ENCODE measurements around the gene DLG2.

Gene DLG2

DNA sequence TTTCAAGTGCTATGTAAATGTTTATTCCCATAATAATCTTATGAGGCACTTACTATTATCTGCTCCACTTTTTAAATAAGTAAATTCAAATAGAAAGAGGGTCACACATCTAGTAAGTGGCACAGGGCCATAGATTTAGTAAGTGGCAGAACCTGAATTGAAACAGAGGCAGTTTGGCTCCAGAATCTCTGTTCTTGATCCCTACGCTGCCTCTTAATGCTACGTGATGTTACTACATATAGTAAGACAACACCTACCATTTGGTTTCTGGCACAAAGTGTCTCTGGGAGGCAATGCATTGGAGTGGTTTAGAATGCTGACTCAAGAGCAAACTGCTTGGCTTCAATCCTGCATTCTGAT, 1018.3 kb downstream of the DLG2 start:
- Histone ChIP-seq H3K4me1 (ENCODE audit: control insufficient read depth, insufficient read depth, low read length) (no peaks in the 10 kb centered on the region), H3K27ac (ENCODE audit: insufficient read depth, low read depth, low read length, poor library complexity, severe bottlenecking) (no peak overlapping the region), H3K27me3 (ENCODE audit: control insufficient read depth, insufficient read depth, low read length, poor library complexity, severe bottlenecking) (no peaks in the 10 kb centered on the region), H3K36me3 (ENCODE audit: control insufficient read depth, insufficient read depth, low read length) (no peaks in the 10 kb centered on the region), H3K4me3 (ENCODE audit: insufficient read depth, low read depth, low read length) (no peak overlapping the region), H3K9me3 (ENCODE audit: control insufficient read depth, low read length) (no peaks in the 10 kb centered on the region)
- 90 to 100% methylated on average over 2 of the region's 2 CpGs for WGBS, 2 experiments

DNA sequence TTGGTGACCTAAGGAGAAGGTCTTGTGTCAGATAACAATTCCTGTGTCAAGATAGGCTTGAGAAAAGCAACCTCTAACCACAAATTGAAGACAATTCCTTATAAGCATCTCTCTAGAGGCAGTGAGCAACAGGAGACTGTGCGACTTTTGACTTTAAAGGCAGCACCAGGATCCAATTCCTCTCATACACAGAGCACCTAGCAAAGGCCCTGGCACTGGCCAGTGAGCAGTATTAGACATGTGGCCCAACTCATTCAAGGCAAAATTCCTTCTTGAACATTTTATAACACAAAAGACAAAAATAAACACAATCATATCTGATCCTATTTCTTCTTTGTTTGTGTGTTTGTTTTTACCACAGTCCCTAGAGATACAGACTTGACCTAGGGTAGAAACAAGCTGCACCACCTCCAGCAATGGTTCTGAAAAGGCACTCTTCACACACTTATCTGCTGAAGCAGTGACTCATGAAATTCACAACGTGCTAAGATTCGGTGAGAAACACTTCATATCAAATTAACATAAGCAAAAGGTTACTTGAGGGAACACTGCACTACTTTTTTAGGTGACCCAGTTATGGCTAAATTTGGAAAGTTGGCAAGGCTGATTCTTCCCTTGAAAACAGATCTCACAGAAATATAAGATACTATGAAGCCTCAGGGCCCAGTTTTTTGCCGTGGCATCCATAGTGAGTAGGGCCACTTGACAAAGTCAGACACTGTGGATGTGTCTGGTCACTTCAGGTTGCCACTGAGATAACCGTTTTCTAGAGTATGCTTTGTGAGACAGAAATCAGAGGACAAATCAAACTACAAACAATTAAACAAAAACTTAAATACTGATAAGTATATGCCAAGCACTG, 1018.9 kb downstream of the DLG2 start:
- no peaks in the 10 kb centered on the region for H3K4me1 ChIP-seq (ENCODE audit: control insufficient read depth, insufficient read depth, low read length)
- H3K27ac ChIP-seq (ENCODE audit: insufficient read depth, low read depth, low read length, poor library complexity, severe bottlenecking): no peak overlapping the region
- WGBS, 2 experiments: 88% methylated on average over 4 to 5 of the region's 5 CpGs
- H3K9me3 ChIP-seq (ENCODE audit: control insufficient read depth, low read length): no peaks in the 10 kb centered on the region
- H3K27me3 ChIP-seq (ENCODE audit: control insufficient read depth, insufficient read depth, low read length, poor library complexity, severe bottlenecking): no peaks in the 10 kb centered on the region
- H3K4me3 ChIP-seq (ENCODE audit: insufficient read depth, low read depth, low read length): no peak overlapping the region
- H3K36me3 ChIP-seq (ENCODE audit: control insufficient read depth, insufficient read depth, low read length): no peaks in the 10 kb centered on the region

DNA sequence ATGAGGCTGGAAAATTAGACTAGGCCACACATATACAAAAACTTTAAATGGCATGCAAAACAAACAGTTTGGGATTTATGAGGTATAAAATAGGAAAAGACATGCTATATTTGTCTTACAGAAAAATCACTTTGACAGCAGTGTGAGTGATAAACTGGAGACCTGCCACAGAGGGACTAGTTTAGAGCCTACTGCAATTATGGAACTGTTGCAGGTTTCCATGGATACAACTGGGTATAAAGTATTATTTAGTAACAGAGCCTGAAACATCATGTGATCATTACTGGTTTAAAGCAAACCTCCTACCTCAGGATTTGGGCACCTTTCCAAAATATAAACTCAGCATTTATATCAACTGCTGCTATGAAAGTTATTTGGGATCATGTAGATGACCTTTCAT, 1032.5 kb downstream of the DLG2 start:
- Histone ChIP-seq H3K4me1 (ENCODE audit: control insufficient read depth, insufficient read depth, low read length) (peaks cover 4% of the 10 kb centered on the region), H3K27me3 (ENCODE audit: control insufficient read depth, insufficient read depth, low read length, poor library complexity, severe bottlenecking) (no peaks in the 10 kb centered on the region), H3K36me3 (ENCODE audit: control insufficient read depth, insufficient read depth, low read length) (no peaks in the 10 kb centered on the region), H3K27ac (ENCODE audit: insufficient read depth, low read depth, low read length, poor library complexity, severe bottlenecking) (no peak overlapping the region), H3K9me3 (ENCODE audit: control insufficient read depth, low read length) (no peaks in the 10 kb centered on the region), H3K4me3 (ENCODE audit: insufficient read depth, low read depth, low read length) (no peak overlapping the region)

DNA sequence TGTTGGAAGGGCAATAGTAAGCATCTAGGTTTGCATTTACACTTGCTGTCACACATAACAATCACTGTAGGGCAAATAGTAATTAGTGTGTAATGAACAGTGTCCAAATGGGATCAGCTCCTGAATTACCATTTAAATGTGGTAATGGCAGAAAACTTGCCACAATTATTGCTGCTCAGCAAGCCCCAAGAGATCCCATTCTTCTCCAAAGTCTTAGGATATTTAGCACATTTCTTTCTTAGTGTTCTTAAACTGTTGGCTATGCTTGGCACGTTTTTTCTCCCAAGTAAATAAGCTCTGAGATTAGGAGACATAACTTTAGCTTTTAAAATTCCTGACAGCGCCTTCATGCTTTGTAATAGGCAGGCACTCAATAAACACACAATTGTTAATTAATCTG, 1037.0 kb downstream of the DLG2 start:
- Histone ChIP-seq H3K9me3 (ENCODE audit: control insufficient read depth, low read length) (no peaks in the 10 kb centered on the region), H3K27me3 (ENCODE audit: control insufficient read depth, insufficient read depth, low read length, poor library complexity, severe bottlenecking) (no peaks in the 10 kb centered on the region), H3K36me3 (ENCODE audit: control insufficient read depth, insufficient read depth, low read length) (no peaks in the 10 kb centered on the region), H3K4me1 (ENCODE audit: control insufficient read depth, insufficient read depth, low read length) (peaks cover 4% of the 10 kb centered on the region), H3K4me3 (ENCODE audit: insufficient read depth, low read depth, low read length) (no peak overlapping the region), H3K27ac (ENCODE audit: insufficient read depth, low read depth, low read length, poor library complexity, severe bottlenecking) (no peak overlapping the region)
- WGBS, 2 experiments: 45 to 67% methylated on average over 1 to 2 of the region's 2 CpGs

DNA sequence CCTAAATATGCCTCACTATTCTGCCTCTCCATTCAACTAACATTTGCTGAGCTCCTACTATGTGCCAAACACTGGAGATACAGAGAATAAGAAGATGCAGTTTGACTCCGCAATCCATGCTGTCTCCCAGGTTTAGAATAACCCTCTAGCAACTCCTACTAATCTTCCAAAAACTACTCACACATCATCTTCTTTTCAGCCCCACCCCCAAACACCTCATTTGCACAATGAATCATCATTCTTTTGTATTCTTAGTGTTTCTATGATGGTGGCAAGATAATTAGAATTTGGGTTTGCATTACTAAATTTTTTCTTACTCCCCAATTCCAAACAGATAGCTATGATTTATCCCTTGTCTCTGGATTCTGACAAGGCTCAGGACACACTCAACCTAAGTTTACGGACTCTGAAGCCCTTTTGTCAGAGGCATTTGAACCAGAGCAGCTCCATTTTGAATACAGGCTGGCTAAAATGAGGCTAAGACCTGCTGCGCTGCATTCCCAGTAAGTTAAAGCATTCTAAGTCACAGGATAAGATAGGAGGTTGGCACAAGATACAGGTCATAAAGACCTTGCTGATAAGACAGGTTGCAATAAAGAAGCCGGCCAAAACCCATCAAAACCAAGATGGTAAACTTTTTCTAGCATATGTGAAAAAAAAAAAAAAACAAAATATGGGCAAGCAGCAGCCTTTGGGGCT, 1038.9 kb downstream of the DLG2 start:
- Histone ChIP-seq H3K4me1 (ENCODE audit: control insufficient read depth, insufficient read depth, low read length) (peaks cover 4% of the 10 kb centered on the region), H3K4me3 (ENCODE audit: insufficient read depth, low read depth, low read length) (no peak overlapping the region), H3K36me3 (ENCODE audit: control insufficient read depth, insufficient read depth, low read length) (no peaks in the 10 kb centered on the region), H3K9me3 (ENCODE audit: control insufficient read depth, low read length) (no peaks in the 10 kb centered on the region), H3K27me3 (ENCODE audit: control insufficient read depth, insufficient read depth, low read length, poor library complexity, severe bottlenecking) (no peaks in the 10 kb centered on the region), H3K27ac (ENCODE audit: insufficient read depth, low read depth, low read length, poor library complexity, severe bottlenecking) (no peak overlapping the region)
- 93 to 95% methylated on average over 4 of the region's 4 CpGs for WGBS, 2 experiments

DNA sequence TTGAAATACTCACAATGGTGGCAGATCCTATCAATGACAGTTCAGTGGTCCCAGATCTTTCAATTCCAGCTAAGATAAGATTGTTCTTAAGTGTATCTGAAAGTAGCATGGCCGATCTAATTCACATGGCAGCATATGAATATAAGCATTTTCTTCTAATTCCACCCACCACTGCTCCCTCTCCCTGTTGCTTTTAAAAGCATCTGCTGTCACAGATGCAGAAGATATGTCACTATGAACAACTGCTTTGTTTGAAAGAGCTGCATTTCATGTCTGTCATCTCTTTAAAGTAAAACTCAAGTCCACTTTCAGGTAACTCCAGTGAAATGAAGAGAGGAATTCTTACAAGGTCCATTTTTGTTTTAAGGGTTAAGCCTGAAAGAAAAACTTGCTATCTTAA, 1044.0 kb downstream of the DLG2 start:
- no peak overlapping the region for H3K4me3 ChIP-seq (ENCODE audit: insufficient read depth, low read depth, low read length)
- H3K9me3 ChIP-seq (ENCODE audit: control insufficient read depth, low read length): no peaks in the 10 kb centered on the region
- 100% methylated on average over 1 of the region's 1 CpG for WGBS, 2 experiments
- H3K27me3 ChIP-seq (ENCODE audit: control insufficient read depth, insufficient read depth, low read length, poor library complexity, severe bottlenecking): no peaks in the 10 kb centered on the region
- no peaks in the 10 kb centered on the region for H3K4me1 ChIP-seq (ENCODE audit: control insufficient read depth, insufficient read depth, low read length)
- H3K27ac ChIP-seq (ENCODE audit: insufficient read depth, low read depth, low read length, poor library complexity, severe bottlenecking): no peak overlapping the region
- H3K36me3 ChIP-seq (ENCODE audit: control insufficient read depth, insufficient read depth, low read length): no peaks in the 10 kb centered on the region

DNA sequence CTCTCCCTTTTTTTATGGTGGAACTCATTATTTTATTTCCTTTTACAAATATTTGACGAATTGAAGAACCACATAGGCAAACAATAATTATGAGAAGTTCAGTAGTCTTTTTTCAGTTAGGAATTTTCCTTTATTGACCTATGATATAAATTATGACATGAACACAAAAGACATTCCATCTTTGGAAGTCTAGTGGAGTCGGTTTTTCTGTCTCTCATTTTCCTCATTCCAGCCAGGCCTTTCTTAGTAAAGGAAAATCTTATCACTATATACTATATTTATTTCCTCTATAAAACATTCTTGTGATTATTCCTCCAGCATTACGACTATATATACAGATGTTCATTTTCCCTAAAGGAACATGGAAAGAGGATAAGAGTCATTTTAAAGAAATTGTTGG, 1046.1 kb downstream of the DLG2 start:
- WGBS, 2 experiments: 100% methylated on average over 1 of the region's 3 CpGs
- no peaks in the 10 kb centered on the region for H3K36me3 ChIP-seq (ENCODE audit: control insufficient read depth, insufficient read depth, low read length)
- no peaks in the 10 kb centered on the region for H3K9me3 ChIP-seq (ENCODE audit: control insufficient read depth, low read length)
- H3K4me3 ChIP-seq (ENCODE audit: insufficient read depth, low read depth, low read length): no peak overlapping the region
- no peaks in the 10 kb centered on the region for H3K27me3 ChIP-seq (ENCODE audit: control insufficient read depth, insufficient read depth, low read length, poor library complexity, severe bottlenecking)
- H3K4me1 ChIP-seq (ENCODE audit: control insufficient read depth, insufficient read depth, low read length): no peaks in the 10 kb centered on the region
- H3K27ac ChIP-seq (ENCODE audit: insufficient read depth, low read depth, low read length, poor library complexity, severe bottlenecking): no peak overlapping the region

DNA sequence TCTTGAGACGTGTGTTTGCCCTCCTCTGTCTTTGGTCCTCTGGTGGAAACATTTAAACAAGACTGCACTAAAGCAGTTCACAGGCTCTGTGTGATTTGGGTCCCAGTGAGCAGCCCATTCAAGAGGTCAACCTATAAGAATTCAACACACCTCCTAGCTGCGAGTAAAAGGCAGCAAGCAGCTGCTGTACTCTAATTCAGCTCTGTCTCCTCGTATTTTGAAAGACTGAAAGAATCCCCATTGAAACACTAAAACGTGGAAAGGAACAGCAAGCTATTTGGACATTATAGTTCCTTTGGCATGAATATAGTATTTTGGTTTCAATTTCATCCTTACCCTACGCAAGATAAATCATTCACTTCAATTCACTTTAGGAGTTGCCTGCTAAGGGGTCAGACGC, 1046.7 kb downstream of the DLG2 start:
- Histone ChIP-seq H3K9me3 (ENCODE audit: control insufficient read depth, low read length) (no peaks in the 10 kb centered on the region), H3K4me3 (ENCODE audit: insufficient read depth, low read depth, low read length) (no peak overlapping the region), H3K27ac (ENCODE audit: insufficient read depth, low read depth, low read length, poor library complexity, severe bottlenecking) (no peak overlapping the region), H3K36me3 (ENCODE audit: control insufficient read depth, insufficient read depth, low read length) (no peaks in the 10 kb centered on the region), H3K27me3 (ENCODE audit: control insufficient read depth, insufficient read depth, low read length, poor library complexity, severe bottlenecking) (no peaks in the 10 kb centered on the region), H3K4me1 (ENCODE audit: control insufficient read depth, insufficient read depth, low read length) (no peaks in the 10 kb centered on the region)
- WGBS, 2 experiments: 67 to 76% methylated on average over 5 to 6 of the region's 6 CpGs

DNA sequence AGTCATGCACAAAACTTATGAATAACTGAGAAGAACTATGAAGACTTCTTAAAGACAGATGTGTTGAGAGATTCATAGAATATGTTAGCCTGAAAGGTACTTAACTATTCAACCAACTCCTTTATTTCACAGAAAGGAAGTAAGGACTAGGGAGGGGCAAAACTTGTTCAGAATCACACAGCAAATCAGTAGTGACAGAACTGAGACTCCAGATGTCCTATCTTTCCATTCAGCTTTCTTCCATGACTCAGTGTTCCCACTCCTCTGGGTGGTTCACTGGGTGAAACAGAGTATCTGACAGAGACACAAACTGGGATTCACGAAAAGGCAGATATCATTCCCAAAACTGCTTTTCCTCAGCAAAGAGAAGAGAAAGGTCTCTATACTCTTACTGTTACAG, 1053.3 kb downstream of the DLG2 start:
- Histone ChIP-seq H3K4me1 (ENCODE audit: control insufficient read depth, insufficient read depth, low read length) (no peaks in the 10 kb centered on the region), H3K27ac (ENCODE audit: insufficient read depth, low read depth, low read length, poor library complexity, severe bottlenecking) (no peak overlapping the region), H3K4me3 (ENCODE audit: insufficient read depth, low read depth, low read length) (no peak overlapping the region), H3K27me3 (ENCODE audit: control insufficient read depth, insufficient read depth, low read length, poor library complexity, severe bottlenecking) (no peaks in the 10 kb centered on the region), H3K36me3 (ENCODE audit: control insufficient read depth, insufficient read depth, low read length) (no peaks in the 10 kb centered on the region), H3K9me3 (ENCODE audit: control insufficient read depth, low read length) (no peaks in the 10 kb centered on the region)
- WGBS, 2 experiments: 86 to 100% methylated on average over 1 of the region's 1 CpG

DNA sequence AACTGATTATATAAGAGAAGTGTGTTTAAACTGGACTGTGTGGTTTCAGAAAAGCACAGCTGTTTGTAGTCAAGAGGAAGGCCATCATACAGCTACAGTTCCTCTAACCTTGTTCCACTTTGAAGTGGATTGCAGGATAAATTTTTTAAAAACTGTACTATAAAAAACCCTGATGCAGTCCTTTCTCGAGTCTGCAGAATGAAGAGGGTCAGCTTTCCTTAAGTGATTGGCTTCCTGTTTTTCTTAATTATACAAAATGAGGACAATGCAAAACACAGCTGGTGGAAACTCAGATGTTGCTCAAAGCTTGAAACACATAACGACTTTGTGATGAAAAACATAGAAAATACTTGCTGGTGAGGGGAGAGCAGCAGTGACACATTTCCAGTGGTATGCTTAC, 1060.5 kb downstream of the DLG2 start:
- WGBS, 2 experiments: 69 to 79% methylated on average over 2 of the region's 2 CpGs
- no peaks in the 10 kb centered on the region for H3K4me1 ChIP-seq (ENCODE audit: control insufficient read depth, insufficient read depth, low read length)
- H3K27ac ChIP-seq (ENCODE audit: insufficient read depth, low read depth, low read length, poor library complexity, severe bottlenecking): no peak overlapping the region
- no peaks in the 10 kb centered on the region for H3K9me3 ChIP-seq (ENCODE audit: control insufficient read depth, low read length)
- no peak overlapping the region for H3K4me3 ChIP-seq (ENCODE audit: insufficient read depth, low read depth, low read length)
- H3K36me3 ChIP-seq (ENCODE audit: control insufficient read depth, insufficient read depth, low read length): no peaks in the 10 kb centered on the region
- H3K27me3 ChIP-seq (ENCODE audit: control insufficient read depth, insufficient read depth, low read length, poor library complexity, severe bottlenecking): no peaks in the 10 kb centered on the region
